ENCODE measurements around the gene SOWAHC.
"Not testable (repeated sequence)": the region's sequence is repeated elsewhere in the genome, so short reads cannot be mapped to it uniquely, and the experiment has no call there.

DNA sequence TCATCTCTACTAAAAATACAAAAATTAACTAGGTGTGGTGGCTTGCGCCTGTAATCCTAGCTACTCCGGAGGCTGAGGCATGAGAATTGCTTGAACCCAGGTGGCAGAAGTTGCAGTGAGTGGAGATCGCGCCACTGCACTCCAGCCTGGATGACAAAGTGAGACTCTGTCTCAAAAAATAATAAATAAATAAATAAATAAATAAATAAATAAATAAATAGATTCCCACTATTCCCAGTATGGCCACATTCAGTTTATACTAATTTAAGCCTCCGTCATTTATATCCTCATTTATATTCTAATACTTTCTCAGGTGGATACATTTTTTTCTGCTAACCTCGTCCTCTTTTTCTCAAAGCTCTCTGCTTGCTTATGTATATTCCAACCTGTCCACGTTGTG, 14.2 kb downstream of the SOWAHC start:
- not testable (repeated sequence) for TF ChIP-seq POLR2AphosphoS5 (IDR thresholded peaks at IDR 0.05; ENCODE audit: borderline replicate concordance, low read depth, low read length); EZH2 (IDR thresholded peaks at IDR 0.05); FOXP2 (optimal IDR thresholded peaks at IDR 0.05; ENCODE audit: control extremely low read depth, extremely low read length, insufficient read depth)
